ENCODE measurements around the gene TTLL7. TPM values are rescaled to one million over a fixed set of nuclear protein-coding genes. Genes with fewer than 3 reads are reported as not detected.

The TTLL7 gene
- total RNA-seq, 2 donors from 2014 or later = 24.7 to 26.6 TPM

DNA sequence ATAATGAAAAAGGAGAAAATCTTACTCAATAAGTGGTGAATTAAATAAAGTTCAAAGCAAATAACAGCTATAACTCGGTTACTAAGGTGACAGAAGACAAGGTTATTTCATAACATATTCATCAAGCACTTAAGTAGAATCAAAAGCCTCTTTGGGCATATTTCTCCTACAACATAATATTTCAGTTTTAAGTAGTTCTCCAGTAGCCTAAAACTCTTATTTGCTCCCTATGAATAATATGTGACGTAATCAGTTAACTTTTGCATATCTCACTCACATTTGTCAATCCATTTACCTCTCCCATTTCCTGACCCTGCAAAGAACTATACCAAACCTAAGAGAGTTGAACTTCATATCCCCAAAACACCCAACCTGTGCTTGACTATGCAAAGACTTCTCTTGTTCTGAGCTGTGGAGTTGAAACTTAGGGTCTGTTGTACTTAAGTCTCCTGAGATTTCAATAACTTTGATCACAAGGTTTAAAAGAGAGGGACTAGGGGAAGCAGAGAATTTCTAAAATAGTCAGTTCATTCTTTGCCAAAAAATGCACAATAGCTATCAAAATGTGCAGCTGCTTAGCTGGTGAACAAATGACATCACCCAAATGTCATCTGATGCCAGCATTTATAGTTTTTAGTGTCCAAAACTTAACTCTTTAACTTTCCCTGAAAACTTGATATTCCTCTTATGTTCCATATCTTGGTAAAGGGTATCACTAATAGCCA is 37.2 kb downstream of the TTLL7 start:
- Histone ChIP-seq H3K27me3 (replicated peaks; ENCODE audit: insufficient read depth) (no peaks in the 10 kb centered on the region), H3K9me3 (no peaks in the 10 kb centered on the region), H3K4me3 (no peak overlapping the region), H3K27ac (no peak overlapping the region), H3K4me1 (replicated peaks) (no peaks in the 10 kb centered on the region), H3K36me3 (no peaks in the 10 kb centered on the region)
- whole genome bisulfite sequencing = 41% methylated on average over 2 of the region's 2 CpGs
- intact Hi-C loops (cut with DNase I) = no loop called here
- TF ChIP-seq POLR2AphosphoS5 (IDR thresholded peaks at IDR 0.05) = no peak
- TF ChIP-seq, protein P1, sequence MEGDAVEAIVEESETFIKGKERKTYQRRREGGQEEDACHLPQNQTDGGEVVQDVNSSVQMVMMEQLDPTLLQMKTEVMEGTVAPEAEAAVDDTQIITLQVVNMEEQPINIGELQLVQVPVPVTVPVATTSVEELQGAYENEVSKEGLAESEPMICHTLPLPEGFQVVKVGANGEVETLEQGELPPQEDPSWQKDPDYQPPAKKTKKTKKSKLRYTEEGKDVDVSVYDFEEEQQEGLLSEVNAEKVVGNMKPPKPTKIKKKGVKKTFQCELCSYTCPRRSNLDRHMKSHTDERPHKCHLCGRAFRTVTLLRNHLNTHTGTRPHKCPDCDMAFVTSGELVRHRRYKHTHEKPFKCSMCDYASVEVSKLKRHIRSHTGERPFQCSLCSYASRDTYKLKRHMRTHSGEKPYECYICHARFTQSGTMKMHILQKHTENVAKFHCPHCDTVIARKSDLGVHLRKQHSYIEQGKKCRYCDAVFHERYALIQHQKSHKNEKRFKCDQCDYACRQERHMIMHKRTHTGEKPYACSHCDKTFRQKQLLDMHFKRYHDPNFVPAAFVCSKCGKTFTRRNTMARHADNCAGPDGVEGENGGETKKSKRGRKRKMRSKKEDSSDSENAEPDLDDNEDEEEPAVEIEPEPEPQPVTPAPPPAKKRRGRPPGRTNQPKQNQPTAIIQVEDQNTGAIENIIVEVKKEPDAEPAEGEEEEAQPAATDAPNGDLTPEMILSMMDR (IDR thresholded peaks at IDR 0.05) = no peak
- no peak for DNase-seq (ENCODE audit: low spot score)

DNA sequence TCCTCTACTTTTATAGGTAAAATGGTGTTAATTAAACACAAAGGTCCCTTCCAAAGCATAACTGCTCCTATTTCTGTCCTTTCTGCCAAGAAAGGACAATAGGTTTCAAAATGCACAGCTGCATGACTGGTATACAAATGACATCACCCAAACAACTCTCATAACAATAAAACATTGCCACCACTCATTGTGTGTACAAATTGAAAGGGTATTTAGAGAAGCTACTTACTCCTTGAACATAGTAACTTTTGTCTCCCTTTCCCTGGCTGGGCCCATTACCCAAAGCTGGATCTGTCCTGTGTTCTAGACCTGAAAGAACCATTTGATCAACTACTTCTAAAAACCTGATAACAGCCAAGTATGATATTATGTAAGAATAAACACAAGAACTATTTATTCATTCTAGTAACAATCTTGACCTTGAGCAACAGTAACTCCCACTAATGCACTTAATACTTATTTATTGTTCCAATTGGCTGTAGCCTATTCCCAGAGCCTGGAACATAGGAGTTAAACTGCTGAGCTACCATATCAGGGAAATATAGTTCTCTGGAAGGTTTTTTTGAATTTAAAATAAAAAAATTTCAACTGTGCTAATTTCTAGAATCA is 38.2 kb downstream of the TTLL7 start:
- intact Hi-C loops (cut with DNase I) = no loop called here
- no peaks in the 10 kb centered on the region for H3K9me3 ChIP-seq
- no peak for DNase-seq (ENCODE audit: low spot score)
- H3K27ac ChIP-seq = no peak overlapping the region
- no peaks in the 10 kb centered on the region for H3K27me3 ChIP-seq (replicated peaks; ENCODE audit: insufficient read depth)
- H3K36me3 ChIP-seq = no peaks in the 10 kb centered on the region
- H3K4me3 ChIP-seq = no peak overlapping the region
- H3K4me1 ChIP-seq (replicated peaks) = no peaks in the 10 kb centered on the region
- TF ChIP-seq, protein P1 (IDR thresholded peaks at IDR 0.05) = no peak

DNA sequence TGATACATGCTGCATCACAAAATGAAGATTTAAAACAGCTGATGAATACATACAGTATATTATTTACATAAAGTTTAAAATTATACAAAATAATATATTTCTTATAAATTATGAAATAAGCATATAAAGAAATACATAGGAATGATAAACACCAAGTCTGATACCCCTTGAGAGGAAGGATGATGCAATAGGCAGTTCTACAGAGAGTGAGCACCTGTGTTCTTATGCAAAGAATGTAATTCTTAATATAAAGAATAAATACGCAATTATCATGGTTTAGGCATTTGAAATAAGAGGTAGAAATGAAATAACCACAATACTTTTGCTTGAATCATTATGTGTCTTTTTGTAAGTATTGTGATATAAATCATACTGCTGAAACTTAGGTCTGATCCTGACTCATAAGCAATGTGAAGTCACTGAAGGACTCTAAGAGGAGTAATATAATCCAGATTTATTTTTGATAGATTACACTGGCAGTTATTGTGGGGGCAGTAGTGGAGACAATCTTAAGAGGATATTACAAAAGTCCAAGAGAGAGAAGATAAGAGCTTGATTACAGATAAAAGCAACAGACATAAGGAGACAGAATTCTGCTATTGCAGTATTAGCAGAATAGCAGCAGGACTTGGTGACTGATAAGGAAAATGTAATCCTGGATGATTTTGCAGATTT is 39.0 kb downstream of the TTLL7 start:
- 90% methylated on average over 1 of the region's 1 CpG for WGBS
- no peaks in the 10 kb centered on the region for H3K9me3 ChIP-seq

DNA sequence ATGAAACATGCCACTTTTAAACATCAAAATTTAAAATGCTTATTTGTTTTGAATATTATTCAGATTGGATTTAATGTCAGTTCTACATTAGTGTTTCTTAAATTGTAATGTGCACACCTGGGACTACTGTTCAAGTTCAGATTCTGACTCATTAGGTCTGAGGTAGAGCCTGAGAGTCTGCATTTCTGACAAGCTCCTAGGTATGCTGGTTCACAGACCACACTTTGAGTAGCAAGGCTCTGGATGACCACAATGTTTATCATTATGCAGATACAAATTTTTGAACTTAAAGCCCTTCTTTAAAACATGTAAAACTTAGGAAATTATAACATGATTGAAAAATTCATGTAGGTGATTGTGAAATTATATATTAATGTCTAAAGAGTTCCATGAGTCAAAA is 40.2 kb downstream of the TTLL7 start:
- no peak overlapping the region for H3K4me3 ChIP-seq
- no peak for DNase-seq (ENCODE audit: low spot score)
- TF ChIP-seq, protein P1 (IDR thresholded peaks at IDR 0.05) = no peak
- TF ChIP-seq POLR2AphosphoS5 (IDR thresholded peaks at IDR 0.05) = no peak
- no peak for TF ChIP-seq POLR2A (IDR thresholded peaks at IDR 0.05)
- H3K9me3 ChIP-seq = no peaks in the 10 kb centered on the region
- H3K36me3 ChIP-seq = no peaks in the 10 kb centered on the region
- no peaks in the 10 kb centered on the region for H3K4me1 ChIP-seq (replicated peaks)
- no peaks in the 10 kb centered on the region for H3K27me3 ChIP-seq (replicated peaks; ENCODE audit: insufficient read depth)
- no peak overlapping the region for H3K27ac ChIP-seq
- intact Hi-C loops (cut with DNase I) = no loop called here

More for the DNA sequence above, 39.0 kb downstream of the TTLL7 start:
- Histone ChIP-seq H3K4me1 (replicated peaks) (no peaks in the 10 kb centered on the region), H3K36me3 (no peaks in the 10 kb centered on the region), H3K4me3 (no peak overlapping the region), H3K27ac (no peak overlapping the region), H3K27me3 (replicated peaks; ENCODE audit: insufficient read depth) (no peaks in the 10 kb centered on the region)
- intact Hi-C loops (cut with DNase I) = no loop called here
- DNase-seq (ENCODE audit: low spot score) = no peak
- no peak for TF ChIP-seq POLR2AphosphoS5 (IDR thresholded peaks at IDR 0.05)
- TF ChIP-seq, protein P1 (IDR thresholded peaks at IDR 0.05) = no peak
- TF ChIP-seq POLR2A (IDR thresholded peaks at IDR 0.05) = no peak

Measured in prostate gland (tissue), 2 donors.